MM.1S (cell line): Measurements from ENCODE around the gene ALPI.

Source experiments
- DNase-seq: peaks from one replicate; pipeline ENCODE4 v3.0.0-alpha.2; 2015
- H2AFZ ChIP-seq: fragments of 300-600 bp; sonication (generic); 2 replicates; pipeline ENCODE4 v1.6.0; 2016; ENCODE audit warnings: antibody characterized with exemption, low read length
- H3F3A ChIP-seq: fragments of 300-600 bp; sonication (generic); 2 replicates; pipeline ENCODE4 v1.6.1; 2016; ENCODE audit warnings: mild to moderate bottlenecking, antibody characterized with exemption, low read length, moderate library complexity, mixed read lengths; ENCODE audit not compliant: insufficient read depth
- H3K27ac ChIP-seq: fragments of 300-600 bp; sonication (generic); 2 replicates; pipeline ENCODE4 v1.5.1; 2016; ENCODE audit warnings: mild to moderate bottlenecking, low read length
- H3K27me3 ChIP-seq: fragments of 300-600 bp; sonication (generic); replicated peaks from 2 replicates; pipeline ENCODE4 v1.6.0; 2016; ENCODE audit warnings: low read length; ENCODE audit not compliant: insufficient read depth
- H3K36me3 ChIP-seq: fragments of 300-600 bp; sonication (generic); replicated peaks from 2 replicates; pipeline ENCODE4 v1.6.1; 2016; ENCODE audit warnings: mild to moderate bottlenecking, low read length, mixed read lengths; ENCODE audit not compliant: insufficient read depth
- H3K4me1 ChIP-seq: fragments of 300-600 bp; sonication (generic); 2 replicates; pipeline ENCODE4 v1.6.1; 2016; ENCODE audit warnings: low read length, mixed read lengths
- H3K4me2 ChIP-seq: fragments of 300-600 bp; sonication (generic); 2 replicates; pipeline ENCODE4 v1.6.0; 2016; ENCODE audit warnings: low read depth, low read length
- H3K4me3 ChIP-seq: fragments of 300-600 bp; sonication (generic); 2 replicates; pipeline ENCODE4 v1.5.1; 2016; ENCODE audit warnings: low read length, mixed read lengths
- H3K79me2 ChIP-seq: fragments of 300-600 bp; sonication (generic); 2 replicates; pipeline ENCODE4 v1.6.1; 2016; ENCODE audit warnings: mixed run types, low read length, mixed read lengths
- H3K9ac ChIP-seq: fragments of 300-600 bp; sonication (generic); 2 replicates; pipeline ENCODE4 v1.6.1; 2016; ENCODE audit warnings: low read length, mixed read lengths
- H3K9me2 ChIP-seq: fragments of 300-600 bp; sonication (generic); replicated peaks from 2 replicates; pipeline ENCODE4 v1.6.1; 2016; ENCODE audit warnings: mild to moderate bottlenecking, low read length, mixed read lengths; ENCODE audit not compliant: insufficient read depth
- H3K9me3 ChIP-seq: fragments of 300-600 bp; sonication (generic); replicated peaks from 2 replicates; pipeline ENCODE4 v1.6.1; 2016; ENCODE audit warnings: mild to moderate bottlenecking, low read length, mixed read lengths; ENCODE audit not compliant: insufficient read depth
- H4K20me1 ChIP-seq: fragments of 300-600 bp; sonication (generic); 2 replicates; pipeline ENCODE4 v1.6.1; 2016; ENCODE audit warnings: mild to moderate bottlenecking, low read length, moderate library complexity, mixed read lengths; ENCODE audit not compliant: insufficient read depth
- EZH2 ChIP-seq: fragments of 300-600 bp; sonication (generic); optimal IDR thresholded peaks from 2 replicates; pipeline ENCODE3; 2017; ENCODE audit warnings: low read depth, mild to moderate bottlenecking, antibody characterized with exemption, low read length, mixed read lengths
- EZH2phosphoT487 ChIP-seq: fragments of 300-600 bp; sonication (generic); IDR thresholded peaks from 2 replicates; pipeline ENCODE4 v1.6.1; 2018; ENCODE audit warnings: antibody characterized with exemption, low read length
- TF ChIP-seq, protein P1 (sequence below): fragments of 300-600 bp; sonication (generic); IDR thresholded peaks from 2 replicates; pipeline ENCODE4 v1.5.1; 2016; ENCODE audit warnings: antibody characterized with exemption, low read length, mixed read lengths

The ALPI gene

DNA sequence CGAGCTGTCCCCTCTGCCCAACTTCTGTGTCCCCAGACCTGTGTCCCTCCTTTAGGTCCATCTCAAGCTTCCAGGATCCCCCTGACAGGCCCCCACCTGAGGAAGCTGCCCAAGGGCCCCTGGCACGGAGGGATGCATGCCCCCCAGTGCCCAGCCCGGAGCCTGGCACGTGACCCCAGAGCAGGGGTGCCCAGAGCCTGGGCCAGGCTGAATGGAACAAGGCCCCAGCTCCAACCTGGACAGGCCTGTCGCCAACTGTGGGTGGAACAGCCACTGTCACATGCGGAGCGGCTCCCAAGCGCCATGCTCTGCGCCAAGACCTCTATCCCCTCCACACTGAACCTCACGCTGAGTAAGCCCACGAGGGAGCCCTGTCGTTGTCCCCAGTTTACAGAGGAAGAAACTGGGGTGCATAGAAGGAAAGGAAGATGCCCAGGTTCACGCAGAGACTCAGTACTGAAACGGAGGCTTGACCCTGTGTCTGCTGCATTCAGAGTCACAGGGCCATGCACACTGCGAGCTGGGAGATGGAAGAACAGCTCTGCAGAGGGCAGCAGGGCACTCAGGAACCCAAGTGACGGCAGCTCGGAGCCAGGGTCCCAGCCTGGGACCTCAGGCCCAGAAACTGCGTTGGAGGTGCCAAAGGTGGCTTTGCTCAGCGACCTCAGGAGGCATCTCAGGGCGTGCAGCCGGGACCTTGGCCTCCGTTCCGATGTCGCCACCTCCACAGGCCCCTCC lies 37.2 kb downstream of the ALPI start:
- Histone ChIP-seq H3K9ac (no peak overlapping the region), H3K27me3 (peaks cover 9% of the 10 kb centered on the region), H3K27ac (no peak overlapping the region), H3F3A (no peaks in the 10 kb centered on the region), H2AFZ (no peak overlapping the region), H3K79me2 (no peaks in the 10 kb centered on the region), H3K9me3 (no peaks in the 10 kb centered on the region), H3K36me3 (no peaks in the 10 kb centered on the region), H3K4me3 (no peak overlapping the region), H3K4me1 (no peaks in the 10 kb centered on the region), H4K20me1 (no peaks in the 10 kb centered on the region), H3K9me2 (no peaks in the 10 kb centered on the region), H3K4me2 (no peak overlapping the region)
- no peak for DNase-seq
- TF ChIP-seq, protein P1, sequence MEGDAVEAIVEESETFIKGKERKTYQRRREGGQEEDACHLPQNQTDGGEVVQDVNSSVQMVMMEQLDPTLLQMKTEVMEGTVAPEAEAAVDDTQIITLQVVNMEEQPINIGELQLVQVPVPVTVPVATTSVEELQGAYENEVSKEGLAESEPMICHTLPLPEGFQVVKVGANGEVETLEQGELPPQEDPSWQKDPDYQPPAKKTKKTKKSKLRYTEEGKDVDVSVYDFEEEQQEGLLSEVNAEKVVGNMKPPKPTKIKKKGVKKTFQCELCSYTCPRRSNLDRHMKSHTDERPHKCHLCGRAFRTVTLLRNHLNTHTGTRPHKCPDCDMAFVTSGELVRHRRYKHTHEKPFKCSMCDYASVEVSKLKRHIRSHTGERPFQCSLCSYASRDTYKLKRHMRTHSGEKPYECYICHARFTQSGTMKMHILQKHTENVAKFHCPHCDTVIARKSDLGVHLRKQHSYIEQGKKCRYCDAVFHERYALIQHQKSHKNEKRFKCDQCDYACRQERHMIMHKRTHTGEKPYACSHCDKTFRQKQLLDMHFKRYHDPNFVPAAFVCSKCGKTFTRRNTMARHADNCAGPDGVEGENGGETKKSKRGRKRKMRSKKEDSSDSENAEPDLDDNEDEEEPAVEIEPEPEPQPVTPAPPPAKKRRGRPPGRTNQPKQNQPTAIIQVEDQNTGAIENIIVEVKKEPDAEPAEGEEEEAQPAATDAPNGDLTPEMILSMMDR: no peak
- no peak for TF ChIP-seq EZH2
- TF ChIP-seq EZH2phosphoT487: no peak

DNA sequence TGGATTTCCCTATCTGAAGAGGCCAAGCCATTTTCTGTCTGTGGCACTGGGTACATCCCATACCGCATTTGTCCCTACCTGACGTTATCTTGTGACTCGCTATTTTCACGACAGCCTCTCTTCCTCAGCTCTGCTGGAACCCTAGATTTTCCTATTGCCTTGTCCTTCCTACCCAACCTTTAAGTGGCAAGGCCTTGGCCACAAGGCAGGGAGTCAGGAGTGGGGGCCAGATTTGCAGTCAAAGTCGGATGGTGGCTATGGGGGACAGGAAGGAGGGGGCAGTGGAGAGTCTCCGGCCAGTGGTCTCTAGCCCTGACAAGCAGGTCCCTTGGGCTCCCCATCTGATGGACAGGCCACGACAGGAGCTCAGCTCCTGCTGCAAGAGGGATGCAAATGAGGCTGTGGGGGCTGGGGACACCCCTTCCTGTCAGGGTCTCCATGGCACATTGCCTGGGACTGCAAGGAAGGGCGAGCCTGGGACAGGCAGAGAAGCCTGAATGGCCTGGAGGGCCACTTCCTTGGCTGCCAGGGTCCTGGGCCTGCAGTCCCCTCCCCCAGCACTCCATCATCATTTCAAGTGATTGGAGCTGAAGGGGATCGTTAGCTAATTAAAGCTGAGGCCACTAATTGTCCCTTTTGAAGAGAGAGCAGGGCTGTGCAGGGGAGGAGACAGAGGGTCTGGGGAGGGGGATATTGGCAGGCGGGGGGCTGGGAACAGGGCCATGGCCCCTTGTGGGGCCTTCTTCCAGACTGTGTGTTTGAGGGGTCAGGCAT lies 37.9 kb downstream of the ALPI start:
- Histone ChIP-seq H3F3A (no peaks in the 10 kb centered on the region), H2AFZ (no peak overlapping the region), H3K4me2 (no peak overlapping the region), H3K27me3 (peaks cover 3% of the 10 kb centered on the region; the same call in 1 of the 2 replicates), H3K4me1 (no peaks in the 10 kb centered on the region), H3K9ac (no peak overlapping the region), H3K9me2 (no peaks in the 10 kb centered on the region), H3K4me3 (no peak overlapping the region), H3K27ac (no peak overlapping the region), H3K79me2 (no peaks in the 10 kb centered on the region), H3K9me3 (no peaks in the 10 kb centered on the region), H4K20me1 (no peaks in the 10 kb centered on the region), H3K36me3 (no peaks in the 10 kb centered on the region)
- TF ChIP-seq EZH2 (no peak), EZH2phosphoT487 (no peak)
- TF ChIP-seq, protein P1: no peak
- no peak for DNase-seq

DNA sequence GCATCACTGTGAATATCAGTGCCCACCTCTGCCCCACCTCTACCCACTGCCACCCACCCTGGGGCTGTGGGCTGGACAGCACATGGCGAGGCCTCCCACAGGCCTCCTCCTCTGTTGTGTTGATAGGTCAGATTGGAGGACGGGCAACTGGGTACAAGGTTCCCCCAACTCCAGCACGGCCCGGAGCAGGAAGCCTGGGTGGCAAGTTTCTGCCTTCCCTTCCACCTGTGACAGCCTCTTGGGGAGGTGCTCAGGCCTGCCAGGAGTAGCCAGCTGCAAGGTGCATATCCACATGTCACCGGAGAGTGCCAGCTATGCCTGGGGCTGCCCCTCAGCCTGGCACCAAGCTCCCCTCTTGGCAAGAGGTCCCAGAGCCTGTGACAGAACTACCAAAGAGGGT lies 38.6 kb downstream of the ALPI start:
- no peaks in the 10 kb centered on the region for H3K36me3 ChIP-seq
- DNase-seq: no peak
- no peak for TF ChIP-seq EZH2
- no peak for TF ChIP-seq EZH2phosphoT487
- TF ChIP-seq, protein P1: no peak

More for the DNA sequence above, 38.6 kb downstream of the ALPI start:
- no peaks in the 10 kb centered on the region for H3F3A ChIP-seq
- H3K4me1 ChIP-seq: no peaks in the 10 kb centered on the region
- no peaks in the 10 kb centered on the region for H4K20me1 ChIP-seq
- no peak overlapping the region for H3K9ac ChIP-seq
- H3K27me3 ChIP-seq: no peaks in the 10 kb centered on the region; the same call in 1 of the 2 replicates
- H3K79me2 ChIP-seq: no peaks in the 10 kb centered on the region
- no peak overlapping the region for H3K4me3 ChIP-seq
- no peak overlapping the region for H2AFZ ChIP-seq
- H3K27ac ChIP-seq: no peak overlapping the region
- H3K9me2 ChIP-seq: no peaks in the 10 kb centered on the region
- no peak overlapping the region for H3K4me2 ChIP-seq
- H3K9me3 ChIP-seq: no peaks in the 10 kb centered on the region
